Ectodermal cell (in vitro differentiated cells): ENCODE data around the gene SLC9A9.

Experiments
- H3K27ac ChIP-seq: 2 replicates; pipeline ENCODE4 v1.7.0; 2013; ENCODE audit warnings: mild to moderate bottlenecking, low read depth, low read length; ENCODE audit not compliant: insufficient read depth, poor library complexity, severe bottlenecking
- H3K27me3 ChIP-seq: 2 replicates; pipeline ENCODE4 v1.7.0; 2013; ENCODE audit warnings: mild to moderate bottlenecking, low read length; ENCODE audit not compliant: insufficient read depth, control insufficient read depth, poor library complexity, severe bottlenecking
- H3K36me3 ChIP-seq: one replicate; pipeline ENCODE4 v1.7.0; 2013; ENCODE audit warnings: low read length; ENCODE audit not compliant: control insufficient read depth, insufficient read depth
- H3K4me1 ChIP-seq: one replicate; pipeline ENCODE4 v1.7.0; 2013; ENCODE audit warnings: low read length; ENCODE audit not compliant: control insufficient read depth, insufficient read depth
- H3K4me3 ChIP-seq: 2 replicates; pipeline ENCODE4 v1.7.0; 2013; ENCODE audit warnings: low read depth, low read length, control low read depth; ENCODE audit not compliant: insufficient read depth
- H3K9me3 ChIP-seq: 2 replicates; pipeline ENCODE4 v1.7.0; 2013; ENCODE audit warnings: mild to moderate bottlenecking, low read length, moderate library complexity; ENCODE audit not compliant: control insufficient read depth
- WGBS, 2 experiments: methylation state at CpG; one replicate each; pipeline ENCODE4 v1.1.7; 2013; ENCODE audit warnings: missing lambda C conversion rate in 2 of 2; 5-methylcytosine and 5-hydroxymethylcytosine counted together

The SLC9A9 gene

DNA sequence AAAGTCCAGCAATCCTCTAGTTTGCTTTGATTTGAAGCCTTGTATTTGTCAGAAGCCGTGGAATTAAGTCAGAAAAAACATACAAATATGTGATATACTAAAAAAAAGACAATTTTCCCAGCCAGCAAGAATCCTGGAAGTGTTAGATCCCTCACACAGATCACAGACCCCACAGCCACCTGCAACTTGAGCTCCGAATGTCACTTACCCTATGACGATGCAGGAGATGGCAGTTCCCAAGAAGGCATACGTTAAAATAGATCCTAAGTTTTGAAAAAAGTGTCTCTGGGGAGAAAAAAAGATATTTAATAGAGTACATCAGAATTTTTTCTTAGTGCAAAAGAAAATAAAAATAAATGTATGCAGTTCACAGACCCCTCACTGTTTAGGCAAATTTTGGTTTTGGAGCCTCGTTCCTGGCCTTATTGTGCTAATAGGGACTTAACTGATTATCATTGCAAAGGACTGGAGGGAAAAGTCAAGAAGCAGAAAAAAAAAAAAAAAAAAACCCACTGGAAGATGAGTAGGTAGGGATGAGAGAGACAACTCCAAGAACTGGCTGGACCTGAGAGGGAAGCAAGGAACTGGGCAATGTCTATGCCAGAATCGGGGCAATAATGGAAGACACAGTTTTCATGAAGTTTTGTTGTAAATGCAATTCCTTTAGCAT, 53.3 kb downstream of the SLC9A9 start:
- WGBS, 2 experiments: 31 to 47% methylated on average over 4 to 5 of the region's 6 CpGs
- Histone ChIP-seq H3K27ac (no peak overlapping the region), H3K4me3 (no peak overlapping the region), H3K9me3 (no peaks in the 10 kb centered on the region), H3K27me3 (no peaks in the 10 kb centered on the region), H3K36me3 (no peaks in the 10 kb centered on the region), H3K4me1 (no peaks in the 10 kb centered on the region)

DNA sequence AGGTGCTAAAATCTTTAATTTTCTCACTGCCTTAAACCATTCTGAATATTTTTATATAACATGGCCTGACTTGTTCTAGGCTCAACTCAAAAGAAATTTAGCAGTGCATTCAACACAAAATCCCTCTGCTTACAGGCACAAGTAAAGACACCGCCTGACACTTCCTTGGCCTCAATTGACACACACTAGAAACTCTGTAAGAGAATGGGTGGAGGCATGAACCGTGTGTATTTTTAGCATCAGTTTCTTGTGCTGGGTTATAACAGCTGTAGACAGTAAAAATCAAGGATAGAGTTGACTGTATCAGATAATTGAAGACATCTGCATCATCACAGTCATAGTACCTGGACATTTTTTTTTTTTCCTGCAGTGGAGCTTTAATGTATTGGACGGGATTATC, 54.3 kb downstream of the SLC9A9 start:
- WGBS, 2 experiments: 93 to 94% methylated on average over 2 to 3 of the region's 3 CpGs
- Histone ChIP-seq H3K9me3 (no peaks in the 10 kb centered on the region), H3K4me3 (no peak overlapping the region)

DNA sequence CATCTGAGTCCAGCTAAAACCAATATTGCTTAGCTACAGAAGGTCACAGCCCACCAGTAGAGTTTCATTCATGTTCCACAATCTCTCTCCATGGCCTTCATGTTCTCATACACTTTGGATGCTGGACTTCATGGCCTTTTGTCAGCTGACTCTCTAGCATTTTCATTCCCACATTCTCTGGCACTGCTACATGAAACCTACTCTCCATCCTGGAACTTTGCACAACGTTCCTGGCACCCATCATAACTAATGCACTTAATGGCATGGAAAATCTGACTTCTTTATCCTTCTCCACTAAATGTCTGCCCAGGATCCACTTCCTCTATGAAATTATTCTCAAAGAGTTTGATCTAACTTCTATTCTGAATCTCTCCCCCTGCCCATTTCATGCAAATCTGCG, 56.9 kb downstream of the SLC9A9 start:
- H3K4me1 ChIP-seq: no peaks in the 10 kb centered on the region
- no peaks in the 10 kb centered on the region for H3K9me3 ChIP-seq
- no peak overlapping the region for H3K4me3 ChIP-seq
- H3K27me3 ChIP-seq: no peaks in the 10 kb centered on the region
- H3K36me3 ChIP-seq: no peaks in the 10 kb centered on the region
- H3K27ac ChIP-seq: no peak overlapping the region
- WGBS, 2 experiments: 91 to 97% methylated on average over 2 of the region's 2 CpGs

More for the DNA sequence above, 54.3 kb downstream of the SLC9A9 start:
- Histone ChIP-seq H3K27ac (no peak overlapping the region), H3K36me3 (no peaks in the 10 kb centered on the region), H3K4me1 (no peaks in the 10 kb centered on the region), H3K27me3 (no peaks in the 10 kb centered on the region)

DNA sequence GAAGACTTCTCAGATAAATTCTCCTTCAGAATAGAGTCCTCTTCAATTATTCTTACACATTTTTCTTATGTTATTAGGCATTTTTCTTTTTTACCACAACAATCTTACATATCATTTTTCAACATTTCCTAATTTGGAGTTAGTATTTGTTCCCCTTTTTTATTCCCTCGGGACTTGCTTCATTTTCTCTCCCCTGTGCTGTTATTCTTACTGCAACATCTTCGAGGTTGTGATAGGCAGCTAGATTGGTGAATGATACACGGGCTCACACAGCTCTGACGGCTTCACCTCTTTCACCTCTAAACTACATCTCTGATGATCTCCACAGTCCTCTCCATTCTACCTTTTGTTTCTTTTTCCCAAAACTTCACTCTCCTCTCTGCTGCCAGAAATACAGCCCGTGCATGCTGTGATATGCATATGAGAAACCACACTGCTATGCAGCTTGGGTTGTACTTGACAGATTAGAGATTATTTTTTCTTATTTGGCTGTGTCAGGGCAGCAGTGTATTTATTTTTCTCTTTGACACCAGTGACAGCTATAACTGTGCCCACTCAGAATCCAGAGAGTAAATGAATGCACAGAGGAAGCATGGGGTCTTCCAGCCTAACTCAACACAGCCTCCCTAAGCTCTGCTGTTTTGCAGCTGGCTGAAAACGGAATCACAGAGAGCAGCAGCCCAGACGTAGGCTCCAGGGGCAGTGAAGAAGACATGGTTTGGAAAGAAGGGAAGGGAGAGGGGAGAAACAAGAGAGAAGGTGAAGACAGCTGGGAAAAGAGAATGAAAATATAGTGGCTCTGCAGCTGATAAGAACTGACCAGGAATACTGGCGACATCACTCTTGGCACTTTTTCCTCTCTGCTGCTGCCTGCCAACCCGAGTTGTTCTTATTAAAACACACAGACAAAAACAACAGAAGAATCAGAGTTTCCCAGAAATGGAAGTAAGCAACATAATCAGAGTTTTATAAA, 61.8 kb downstream of the SLC9A9 start:
- H3K27me3 ChIP-seq: no peaks in the 10 kb centered on the region
- H3K4me1 ChIP-seq: no peaks in the 10 kb centered on the region
- H3K9me3 ChIP-seq: no peaks in the 10 kb centered on the region
- no peak overlapping the region for H3K4me3 ChIP-seq
- WGBS, 2 experiments: 76 to 78% methylated on average over 9 of the region's 9 CpGs
- H3K36me3 ChIP-seq: no peaks in the 10 kb centered on the region
- H3K27ac ChIP-seq: no peak overlapping the region

DNA sequence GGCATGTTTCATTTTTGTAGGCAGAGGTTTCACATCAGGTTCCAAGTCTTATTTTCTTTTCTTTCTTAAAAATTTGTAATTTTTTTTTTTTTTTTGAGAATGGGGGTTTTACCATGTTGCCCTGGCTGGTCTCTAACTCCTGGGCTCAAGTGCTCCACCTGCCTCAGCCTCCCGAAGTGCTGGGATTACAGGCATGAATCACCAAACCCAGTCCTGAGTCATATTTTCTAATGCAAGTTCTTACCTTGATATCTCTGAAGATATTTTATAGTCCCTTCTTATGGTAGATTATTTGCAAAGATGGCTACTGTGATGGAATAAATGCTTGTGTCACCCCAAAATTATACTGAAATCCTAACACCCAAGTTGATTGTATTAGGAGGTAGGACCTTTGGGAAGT, 63.8 kb downstream of the SLC9A9 start:
- H3K4me3 ChIP-seq: no peak overlapping the region
- no peaks in the 10 kb centered on the region for H3K9me3 ChIP-seq
- WGBS, 2 experiments: 90 to 94% methylated on average over 1 of the region's 1 CpG
- H3K4me1 ChIP-seq: no peaks in the 10 kb centered on the region
- no peak overlapping the region for H3K27ac ChIP-seq
- H3K27me3 ChIP-seq: no peaks in the 10 kb centered on the region
- no peaks in the 10 kb centered on the region for H3K36me3 ChIP-seq

DNA sequence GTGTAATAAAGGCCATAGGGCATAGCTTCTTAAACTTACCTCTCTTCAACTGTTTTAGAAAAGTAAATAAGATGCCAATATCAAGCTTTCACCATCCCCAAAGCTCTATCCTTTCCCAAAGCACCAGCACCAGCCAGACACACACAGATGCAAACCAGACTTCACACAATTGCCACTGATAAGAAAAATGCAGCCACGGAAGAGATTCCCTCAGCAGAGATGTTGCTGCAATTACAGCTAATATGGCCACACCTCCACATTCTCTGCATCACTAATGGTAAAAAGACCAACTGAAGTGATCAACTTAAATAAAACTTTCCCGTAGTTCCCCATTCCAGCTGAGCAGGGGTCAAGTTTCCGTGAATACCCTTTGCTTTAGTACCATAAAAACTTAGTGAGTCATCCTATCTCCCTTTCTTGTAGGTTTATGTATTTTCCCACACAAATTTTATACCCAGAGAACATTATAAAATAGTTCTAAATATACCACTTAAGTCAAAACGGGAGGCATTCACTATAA, 64.4 kb downstream of the SLC9A9 start:
- H3K9me3 ChIP-seq: no peaks in the 10 kb centered on the region
- 79 to 85% methylated on average over 3 to 4 of the region's 4 CpGs for WGBS, 2 experiments
- no peak overlapping the region for H3K27ac ChIP-seq
- H3K4me3 ChIP-seq: no peak overlapping the region
- H3K27me3 ChIP-seq: no peaks in the 10 kb centered on the region
- H3K36me3 ChIP-seq: no peaks in the 10 kb centered on the region
- no peaks in the 10 kb centered on the region for H3K4me1 ChIP-seq

DNA sequence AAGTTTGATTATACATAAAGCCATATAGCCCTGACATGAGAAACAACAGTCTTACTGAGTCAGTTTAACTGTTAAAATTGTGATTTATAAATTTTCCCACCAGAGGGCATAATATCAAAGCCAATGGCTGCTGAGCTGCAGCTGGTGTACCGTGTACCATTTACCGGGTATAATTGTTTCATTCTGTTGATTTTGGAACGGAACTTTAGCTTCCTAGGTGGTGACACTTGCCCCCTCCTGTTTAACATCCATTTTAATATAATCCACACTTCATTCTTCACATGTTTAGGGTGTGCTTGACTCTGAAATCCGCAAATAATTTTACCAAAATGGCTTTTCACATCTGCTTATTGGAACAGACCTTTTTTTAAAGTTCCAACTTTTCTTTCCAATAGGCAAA, 72.8 kb downstream of the SLC9A9 start:
- Histone ChIP-seq H3K27ac (no peak overlapping the region), H3K4me1 (no peaks in the 10 kb centered on the region), H3K27me3 (no peaks in the 10 kb centered on the region), H3K4me3 (no peak overlapping the region), H3K9me3 (no peaks in the 10 kb centered on the region), H3K36me3 (no peaks in the 10 kb centered on the region)
- WGBS, 2 experiments: 40 to 42% methylated on average over 4 of the region's 4 CpGs

DNA sequence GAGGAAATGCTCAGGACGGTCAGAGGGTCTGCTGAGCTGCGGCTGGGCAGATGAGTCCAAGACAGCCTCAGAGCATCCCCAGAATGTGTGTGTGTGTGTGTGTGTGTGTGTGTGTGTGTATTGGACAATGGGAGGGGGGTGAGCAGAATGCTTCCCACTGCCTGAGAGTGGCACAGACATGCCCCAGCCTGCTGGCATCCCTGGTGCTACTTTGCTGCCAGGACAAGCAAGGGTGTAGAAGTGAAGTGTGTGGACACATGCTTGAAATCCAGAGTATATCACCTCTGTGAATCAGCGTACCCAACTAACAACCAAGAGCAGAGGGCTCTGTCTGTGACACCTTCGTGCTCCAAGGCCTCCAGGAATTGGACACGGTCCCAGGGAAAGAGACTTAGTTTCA, 76.3 kb downstream of the SLC9A9 start:
- Histone ChIP-seq H3K27ac (no peak overlapping the region), H3K4me1 (no peaks in the 10 kb centered on the region), H3K4me3 (no peak overlapping the region), H3K27me3 (no peaks in the 10 kb centered on the region), H3K9me3 (no peaks in the 10 kb centered on the region), H3K36me3 (no peaks in the 10 kb centered on the region)
- WGBS, 2 experiments: 94% methylated on average over 5 of the region's 5 CpGs

DNA sequence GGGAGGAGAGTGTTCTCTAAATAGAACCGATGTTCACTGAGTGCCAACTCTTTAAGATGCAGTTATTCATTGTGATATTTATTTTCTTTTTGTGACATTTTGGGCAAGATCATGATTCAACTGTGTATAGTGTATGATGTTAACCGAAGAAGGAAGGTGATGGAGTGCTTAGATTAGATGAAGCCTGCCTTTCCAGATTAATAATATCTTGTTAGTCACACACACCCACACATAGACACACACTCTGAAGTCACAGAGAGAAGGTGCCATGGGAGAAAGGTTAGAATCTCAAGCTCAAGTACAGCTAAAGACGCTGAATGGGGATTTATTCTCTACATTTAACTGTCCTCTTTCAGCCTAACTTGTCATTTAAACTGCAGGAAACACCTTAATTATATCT, 77.0 kb downstream of the SLC9A9 start:
- no peaks in the 10 kb centered on the region for H3K9me3 ChIP-seq
- WGBS, 2 experiments: 89 to 93% methylated on average over 2 of the region's 3 CpGs
- H3K27ac ChIP-seq: no peak overlapping the region
- H3K4me3 ChIP-seq: no peak overlapping the region
- H3K36me3 ChIP-seq: no peaks in the 10 kb centered on the region
- H3K4me1 ChIP-seq: no peaks in the 10 kb centered on the region
- no peaks in the 10 kb centered on the region for H3K27me3 ChIP-seq

DNA sequence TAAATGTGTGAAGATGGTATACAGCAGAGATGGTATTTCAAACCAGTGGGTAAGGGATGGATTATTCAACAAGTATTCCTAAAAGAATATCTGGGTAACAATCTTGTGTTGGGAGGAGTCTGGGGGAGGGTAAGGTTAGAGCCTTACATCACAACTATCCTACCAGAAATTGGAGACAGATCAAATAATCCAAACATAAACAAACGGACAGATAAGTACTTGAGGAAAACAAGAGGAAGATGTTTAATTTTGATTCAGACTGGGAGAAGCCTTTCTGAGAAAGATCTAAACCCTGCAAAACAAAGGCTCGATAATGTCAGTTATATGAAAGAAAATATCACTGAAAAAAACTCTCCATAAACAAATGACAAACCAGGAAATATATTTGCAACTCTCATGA, 77.9 kb downstream of the SLC9A9 start:
- WGBS, 2 experiments: 100% methylated on average over 2 of the region's 2 CpGs; no CpG with 5 or more reads in 1 of the 2 experiments
- no peaks in the 10 kb centered on the region for H3K4me1 ChIP-seq
- no peaks in the 10 kb centered on the region for H3K36me3 ChIP-seq
- no peaks in the 10 kb centered on the region for H3K9me3 ChIP-seq
- H3K27me3 ChIP-seq: no peaks in the 10 kb centered on the region
- no peak overlapping the region for H3K4me3 ChIP-seq
- no peak overlapping the region for H3K27ac ChIP-seq
